GM12864 (cell line): ENCODE results near the gene THADA.

Source experiments
- DNase-seq: peaks from one replicate; pipeline ENCODE4 v3.0.0-alpha.2; 2011; ENCODE audit warnings: low read depth
- H3K4me3 ChIP-seq: 2 replicates; pipeline ENCODE4 v1.5.1; 2011; ENCODE audit warnings: mild to moderate bottlenecking, low read depth, low read length, control low read depth
- TF ChIP-seq, protein P1 (sequence below): IDR thresholded peaks from 2 replicates; pipeline ENCODE4 v1.5.1; 2011; ENCODE audit warnings: low read depth, mild to moderate bottlenecking, moderate library complexity, low read length, control low read depth, inconsistent platforms; ENCODE audit errors: missing control alignments

THADA gene

DNA sequence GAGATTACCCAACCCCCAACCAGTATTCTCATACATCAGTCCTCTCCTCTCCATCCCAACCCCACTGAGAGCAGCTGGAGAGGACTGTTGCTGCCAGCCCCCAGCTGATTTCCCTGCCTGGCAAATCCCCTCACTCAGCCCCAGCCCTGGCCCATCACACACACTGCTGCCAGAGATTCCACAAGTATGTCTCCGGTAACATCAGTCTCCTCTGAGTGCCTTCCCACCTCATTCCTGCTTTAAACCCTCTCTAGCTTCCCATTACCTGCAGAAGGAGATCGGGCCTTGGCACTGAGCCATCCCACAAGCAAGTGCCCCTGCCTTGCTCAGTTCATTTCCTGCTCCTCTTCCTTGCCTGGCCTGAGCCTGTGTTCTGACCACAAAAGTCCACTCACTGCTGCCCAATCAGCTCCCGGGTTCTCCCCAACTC is 318.9 kb downstream of the THADA start:
- TF ChIP-seq, protein P1, sequence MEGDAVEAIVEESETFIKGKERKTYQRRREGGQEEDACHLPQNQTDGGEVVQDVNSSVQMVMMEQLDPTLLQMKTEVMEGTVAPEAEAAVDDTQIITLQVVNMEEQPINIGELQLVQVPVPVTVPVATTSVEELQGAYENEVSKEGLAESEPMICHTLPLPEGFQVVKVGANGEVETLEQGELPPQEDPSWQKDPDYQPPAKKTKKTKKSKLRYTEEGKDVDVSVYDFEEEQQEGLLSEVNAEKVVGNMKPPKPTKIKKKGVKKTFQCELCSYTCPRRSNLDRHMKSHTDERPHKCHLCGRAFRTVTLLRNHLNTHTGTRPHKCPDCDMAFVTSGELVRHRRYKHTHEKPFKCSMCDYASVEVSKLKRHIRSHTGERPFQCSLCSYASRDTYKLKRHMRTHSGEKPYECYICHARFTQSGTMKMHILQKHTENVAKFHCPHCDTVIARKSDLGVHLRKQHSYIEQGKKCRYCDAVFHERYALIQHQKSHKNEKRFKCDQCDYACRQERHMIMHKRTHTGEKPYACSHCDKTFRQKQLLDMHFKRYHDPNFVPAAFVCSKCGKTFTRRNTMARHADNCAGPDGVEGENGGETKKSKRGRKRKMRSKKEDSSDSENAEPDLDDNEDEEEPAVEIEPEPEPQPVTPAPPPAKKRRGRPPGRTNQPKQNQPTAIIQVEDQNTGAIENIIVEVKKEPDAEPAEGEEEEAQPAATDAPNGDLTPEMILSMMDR = no peak
- DNase-seq = no peak
- no peak overlapping the region for H3K4me3 ChIP-seq

DNA sequence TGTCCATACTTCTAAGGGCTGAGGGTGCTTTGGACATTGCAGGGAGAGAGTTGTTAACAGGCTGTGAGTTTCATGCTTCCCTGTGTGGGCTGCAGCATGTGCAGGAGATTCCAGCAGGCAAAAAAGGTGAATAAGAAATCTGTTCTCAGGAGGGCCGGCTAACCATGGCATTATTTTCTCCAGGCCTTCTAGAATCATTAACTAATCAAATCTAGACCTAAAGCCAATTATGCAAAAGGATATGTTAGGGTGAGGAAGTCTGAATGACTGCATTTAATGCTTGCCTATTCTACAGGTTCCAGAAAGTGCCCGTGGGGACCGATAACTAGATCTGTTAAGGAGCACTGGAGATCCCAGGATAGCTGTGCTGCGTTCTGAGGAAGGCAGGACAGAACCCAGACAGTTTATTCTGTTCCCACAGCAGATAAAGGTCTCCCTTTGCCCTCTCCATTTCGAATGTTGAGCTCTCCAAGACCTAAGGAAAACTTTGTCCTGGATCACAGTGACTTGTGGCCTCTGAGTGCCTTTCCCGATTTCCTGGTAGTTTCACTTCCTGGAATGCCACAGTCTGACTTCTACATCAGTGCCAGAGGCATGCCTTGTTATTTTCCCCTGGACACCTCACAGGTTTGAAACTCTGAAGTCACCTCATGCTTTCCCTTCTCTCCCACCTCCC is 319.4 kb downstream of the THADA start:
- no peak overlapping the region for H3K4me3 ChIP-seq
- no peak for DNase-seq
- TF ChIP-seq, protein P1 = no peak

DNA sequence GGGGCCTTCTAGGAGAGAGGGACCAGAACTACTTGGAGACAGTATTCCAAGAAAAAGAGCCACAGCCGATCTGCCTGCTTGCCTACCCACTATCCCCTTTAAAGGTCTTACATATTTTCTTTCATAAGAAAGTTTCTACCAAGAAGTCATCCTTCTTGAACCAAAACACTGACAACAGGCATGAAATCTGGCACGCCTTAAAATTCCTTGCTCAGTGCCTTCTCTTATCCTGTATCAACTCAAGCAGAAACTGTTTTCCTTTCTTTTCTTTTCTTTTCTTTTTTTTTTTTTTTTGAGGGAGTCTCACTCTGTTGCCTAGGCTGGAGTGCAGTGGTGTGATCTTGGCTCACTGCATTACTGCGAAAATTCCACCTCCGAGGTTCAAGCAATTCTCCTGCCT is 321.1 kb downstream of the THADA start:
- TF ChIP-seq, protein P1 = no peak
- DNase-seq = no peak
- no peak overlapping the region for H3K4me3 ChIP-seq

DNA sequence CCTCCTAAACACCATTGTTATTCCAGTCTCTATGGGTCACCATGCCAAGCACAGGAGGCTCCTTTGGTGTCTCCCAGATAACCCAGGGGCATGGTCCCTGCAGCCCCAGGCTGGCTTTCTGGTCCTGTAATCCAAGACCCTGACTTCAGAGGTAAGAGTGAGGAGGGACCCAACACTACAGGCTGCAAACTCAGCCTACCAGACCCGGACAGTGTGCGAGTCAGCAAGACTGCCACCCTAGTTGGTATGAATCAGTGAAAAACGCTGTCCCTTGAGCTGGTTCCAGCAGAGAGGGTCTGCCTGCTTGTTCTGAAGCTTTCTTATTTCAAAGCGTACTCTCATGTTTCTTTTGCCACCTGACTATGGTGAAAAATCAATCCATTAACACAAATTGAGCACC is 321.8 kb downstream of the THADA start:
- no peak for DNase-seq
- TF ChIP-seq, protein P1 = no peak
- H3K4me3 ChIP-seq = no peak overlapping the region

DNA sequence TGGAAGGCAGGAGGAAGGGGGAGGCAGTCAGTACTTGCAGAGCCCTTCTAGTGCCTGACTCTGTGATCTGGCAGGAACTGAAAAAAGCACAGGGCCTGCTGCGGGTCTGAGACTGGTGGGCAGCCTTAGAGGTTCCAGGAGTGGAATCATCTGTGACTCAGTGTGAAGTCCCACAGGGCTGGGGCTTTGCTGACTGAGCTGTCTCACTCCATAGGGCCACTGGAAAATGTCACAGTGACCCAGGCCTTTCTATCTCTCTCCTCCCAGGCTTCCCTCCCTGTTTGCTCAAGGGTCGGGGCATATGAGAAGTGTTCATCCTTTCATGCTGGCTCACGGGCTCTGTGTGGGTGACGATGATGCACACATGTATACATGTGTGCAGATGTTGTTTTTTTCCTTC is 322.3 kb downstream of the THADA start:
- TF ChIP-seq, protein P1 = no peak
- no peak for DNase-seq
- H3K4me3 ChIP-seq = no peak overlapping the region

DNA sequence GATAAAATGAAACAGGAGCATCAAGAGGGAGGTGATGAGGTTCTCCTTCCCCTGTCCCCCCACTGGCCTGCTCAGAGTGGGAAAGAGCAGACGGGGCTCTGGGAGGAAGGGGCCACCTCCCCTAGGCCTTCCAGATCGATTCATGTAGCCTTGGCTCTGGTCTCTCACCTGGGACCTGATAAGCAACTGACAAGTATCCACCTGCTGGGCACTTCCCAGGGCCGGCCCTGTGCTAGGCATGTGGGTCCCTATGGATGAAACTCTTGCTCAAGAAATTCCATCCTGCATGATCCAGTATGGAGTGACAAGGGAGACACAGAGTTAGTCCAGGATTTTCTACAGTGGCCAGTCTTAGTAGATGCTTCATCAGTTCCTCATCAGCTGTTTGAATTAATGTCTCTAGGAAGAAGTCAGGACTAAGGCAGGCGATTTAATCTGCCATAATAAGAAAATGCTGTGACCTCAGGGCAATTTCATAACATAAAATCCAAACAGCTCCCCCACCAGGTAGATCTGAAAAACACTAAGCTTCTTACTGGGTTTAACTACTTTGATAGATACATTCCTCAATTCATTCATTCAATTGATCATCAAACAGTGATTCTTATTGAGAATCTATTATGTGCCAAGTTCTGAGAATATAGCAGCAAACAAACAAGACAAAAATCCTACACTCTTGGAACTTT is 324.8 kb downstream of the THADA start:
- no peak overlapping the region for H3K4me3 ChIP-seq
- no peak for DNase-seq
- TF ChIP-seq, protein P1 = no peak

DNA sequence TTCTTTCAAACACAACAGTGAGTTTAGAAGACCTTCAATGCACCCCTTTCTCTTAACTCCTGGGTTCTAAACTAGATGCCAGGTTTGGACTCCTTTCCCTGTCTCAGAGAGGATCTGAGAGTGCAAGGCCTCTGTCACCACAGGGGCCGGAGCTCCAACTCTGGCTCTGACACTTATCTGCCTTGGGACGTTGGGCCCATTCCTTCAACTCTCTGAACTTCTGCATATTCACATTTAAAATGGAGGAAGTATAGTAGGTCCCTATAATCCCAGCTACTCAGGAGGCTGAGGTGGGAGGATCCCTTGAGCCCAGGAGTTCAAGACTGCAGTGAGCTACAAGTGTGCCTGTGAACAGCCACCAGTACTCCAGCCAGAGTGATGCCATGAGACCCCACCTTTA is 325.4 kb downstream of the THADA start:
- TF ChIP-seq, protein P1 = no peak
- no peak overlapping the region for H3K4me3 ChIP-seq
- DNase-seq = no peak
